OCI-LY3 (cell line): ENCODE data around the gene SCLY.

Experiments used
- EZH2phosphoT487 ChIP-seq: fragments of 200-600 bp; shearing (Covaris generic); IDR thresholded peaks from 2 replicates; pipeline ENCODE4 v1.6.1; 2018; ENCODE audit warnings: antibody characterized with exemption, mixed run types, low read depth
- TF ChIP-seq, protein P1 (sequence below): fragments of 200-600, 300-600 bp; sonication (generic); IDR thresholded peaks from 2 replicates; pipeline ENCODE4 v1.5.1; 2014; ENCODE audit warnings: antibody characterized with exemption, low read length, low read depth

DNA sequence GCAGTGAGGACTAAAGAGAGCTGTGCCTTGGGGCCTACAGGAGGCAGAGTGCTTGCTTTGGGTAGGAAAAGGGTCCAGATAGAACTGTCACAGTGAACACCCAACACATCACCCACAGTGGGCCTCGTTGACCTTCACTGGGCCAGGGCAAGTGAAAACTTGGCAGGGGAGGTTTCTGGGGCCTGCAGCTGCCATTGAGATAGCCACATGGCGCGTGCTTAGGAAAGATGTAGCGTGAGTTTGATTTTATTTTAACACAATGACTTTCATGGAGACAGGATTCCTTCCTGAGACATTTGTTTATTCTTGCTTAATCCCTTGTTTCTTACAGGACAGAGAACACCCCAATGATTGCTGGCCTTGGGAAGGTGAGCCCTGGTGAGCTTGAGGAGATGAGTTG, 30.1 kb downstream of the SCLY start:
- TF ChIP-seq, protein P1, sequence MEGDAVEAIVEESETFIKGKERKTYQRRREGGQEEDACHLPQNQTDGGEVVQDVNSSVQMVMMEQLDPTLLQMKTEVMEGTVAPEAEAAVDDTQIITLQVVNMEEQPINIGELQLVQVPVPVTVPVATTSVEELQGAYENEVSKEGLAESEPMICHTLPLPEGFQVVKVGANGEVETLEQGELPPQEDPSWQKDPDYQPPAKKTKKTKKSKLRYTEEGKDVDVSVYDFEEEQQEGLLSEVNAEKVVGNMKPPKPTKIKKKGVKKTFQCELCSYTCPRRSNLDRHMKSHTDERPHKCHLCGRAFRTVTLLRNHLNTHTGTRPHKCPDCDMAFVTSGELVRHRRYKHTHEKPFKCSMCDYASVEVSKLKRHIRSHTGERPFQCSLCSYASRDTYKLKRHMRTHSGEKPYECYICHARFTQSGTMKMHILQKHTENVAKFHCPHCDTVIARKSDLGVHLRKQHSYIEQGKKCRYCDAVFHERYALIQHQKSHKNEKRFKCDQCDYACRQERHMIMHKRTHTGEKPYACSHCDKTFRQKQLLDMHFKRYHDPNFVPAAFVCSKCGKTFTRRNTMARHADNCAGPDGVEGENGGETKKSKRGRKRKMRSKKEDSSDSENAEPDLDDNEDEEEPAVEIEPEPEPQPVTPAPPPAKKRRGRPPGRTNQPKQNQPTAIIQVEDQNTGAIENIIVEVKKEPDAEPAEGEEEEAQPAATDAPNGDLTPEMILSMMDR: no peak
- TF ChIP-seq EZH2phosphoT487: no peak
